Measurements from ENCODE around the gene MXRA8. TPM values are rescaled to one million over a fixed set of nuclear protein-coding genes. Genes with fewer than 3 reads are reported as not detected.

The MXRA8 gene
- total RNA-seq, 2 experiments from 2014 or later = 1.6 to 2.9 TPM

DNA sequence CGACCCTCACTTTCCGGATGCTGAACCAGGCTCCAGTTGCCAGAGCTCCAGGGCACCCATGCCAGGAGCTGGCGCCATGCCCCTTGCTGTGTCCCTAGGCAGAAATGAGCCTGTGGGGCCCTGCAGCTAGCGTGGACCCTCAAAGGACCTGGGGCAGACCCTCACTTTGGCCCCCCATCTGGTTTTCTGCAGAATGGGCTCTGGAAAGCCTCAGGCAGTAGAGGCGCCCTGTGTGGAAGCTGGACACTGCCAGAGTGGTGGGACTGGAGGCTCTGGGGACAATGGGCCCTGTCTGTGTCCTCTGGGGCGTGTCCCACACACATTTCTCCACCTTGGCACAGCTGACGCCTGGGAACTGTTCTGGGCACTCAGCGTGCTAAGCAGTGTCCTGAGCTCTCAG, 22.9 kb upstream of the MXRA8 start:
- Mint-ChIP-seq H3K27ac (no peak overlapping the region), H3K9me3 (no peaks in the 10 kb centered on the region), H3K27me3 (no peaks in the 10 kb centered on the region), H3K4me1 (ENCODE audit: low read depth) (no peaks in the 10 kb centered on the region), H3K4me3 (no peak overlapping the region), H3K36me3 (ENCODE audit: low read depth) (peaks cover 7% of the 10 kb centered on the region)
- H3K36me3 ChIP-seq (ENCODE audit: insufficient read depth, low read length) = peaks cover 12% of the 10 kb centered on the region
- TF ChIP-seq, protein P1, sequence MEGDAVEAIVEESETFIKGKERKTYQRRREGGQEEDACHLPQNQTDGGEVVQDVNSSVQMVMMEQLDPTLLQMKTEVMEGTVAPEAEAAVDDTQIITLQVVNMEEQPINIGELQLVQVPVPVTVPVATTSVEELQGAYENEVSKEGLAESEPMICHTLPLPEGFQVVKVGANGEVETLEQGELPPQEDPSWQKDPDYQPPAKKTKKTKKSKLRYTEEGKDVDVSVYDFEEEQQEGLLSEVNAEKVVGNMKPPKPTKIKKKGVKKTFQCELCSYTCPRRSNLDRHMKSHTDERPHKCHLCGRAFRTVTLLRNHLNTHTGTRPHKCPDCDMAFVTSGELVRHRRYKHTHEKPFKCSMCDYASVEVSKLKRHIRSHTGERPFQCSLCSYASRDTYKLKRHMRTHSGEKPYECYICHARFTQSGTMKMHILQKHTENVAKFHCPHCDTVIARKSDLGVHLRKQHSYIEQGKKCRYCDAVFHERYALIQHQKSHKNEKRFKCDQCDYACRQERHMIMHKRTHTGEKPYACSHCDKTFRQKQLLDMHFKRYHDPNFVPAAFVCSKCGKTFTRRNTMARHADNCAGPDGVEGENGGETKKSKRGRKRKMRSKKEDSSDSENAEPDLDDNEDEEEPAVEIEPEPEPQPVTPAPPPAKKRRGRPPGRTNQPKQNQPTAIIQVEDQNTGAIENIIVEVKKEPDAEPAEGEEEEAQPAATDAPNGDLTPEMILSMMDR (IDR thresholded peaks at IDR 0.05) = no peak
- peaks cover under 1% of the 10 kb centered on the region for H3K4me1 ChIP-seq (ENCODE audit: insufficient read depth, low read length)
- no peak overlapping the region for H3K27ac ChIP-seq (ENCODE audit: low read depth in 1 of 2, low read length in 2 of 2)
- no peak overlapping the region for H3K4me3 ChIP-seq (ENCODE audit: low read length)
- intact Hi-C loops (cut with DNase I, micrococcal nuclease) = no loop called here
- ATAC-seq (ENCODE audit: poor library complexity) (no peak), DNase-seq (no peak)
- ChIA-PET CTCF (no interaction called here), POLR2A (interaction anchor here (0.6 kb wide), 1 partner anchor 40 kb away, joined by 4 read pairs; the partner anchor contains the start of gene ANKRD65)
- H3K27me3 ChIP-seq (ENCODE audit: control insufficient read depth in 1 of 2, insufficient read depth in 2 of 2, low read length in 2 of 2) = no peaks in the 10 kb centered on the region
- H3K9me3 ChIP-seq (ENCODE audit: control insufficient read depth in 1 of 2, insufficient read depth in 1 of 2, low read length in 2 of 2) = no peaks in the 10 kb centered on the region

DNA sequence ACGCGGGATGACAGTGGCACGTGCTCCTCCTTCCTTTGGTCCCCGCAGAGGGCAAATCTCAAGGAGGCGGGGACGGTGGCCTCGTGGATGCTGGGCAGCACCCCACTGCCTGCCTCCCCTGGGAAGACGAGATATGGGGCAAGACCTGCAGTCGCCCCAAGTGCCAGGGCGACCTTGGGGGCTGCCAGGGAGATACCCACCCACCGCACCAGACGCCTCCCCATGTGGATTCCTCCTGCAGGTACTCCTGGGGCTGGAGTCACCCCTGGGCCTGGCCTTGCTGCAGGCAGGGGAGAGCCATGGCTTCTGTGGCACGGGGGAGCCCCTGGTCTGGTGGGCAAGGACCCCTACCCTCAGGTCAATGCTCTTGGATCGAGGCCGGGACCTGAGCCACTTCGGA, 22.5 kb upstream of the MXRA8 start:
- ChIA-PET CTCF (no interaction called here), POLR2A (interaction anchor here (0.6 kb wide), 1 partner anchor 40 kb away, joined by 4 read pairs; the partner anchor contains the start of gene ANKRD65)
- no peaks in the 10 kb centered on the region for H3K9me3 ChIP-seq (ENCODE audit: control insufficient read depth in 1 of 2, insufficient read depth in 1 of 2, low read length in 2 of 2)
- peaks cover 5% of the 10 kb centered on the region for H3K4me1 ChIP-seq (ENCODE audit: insufficient read depth, low read length)
- peaks cover 3% of the 10 kb centered on the region for H3K36me3 Mint-ChIP-seq (ENCODE audit: low read depth)
- ATAC-seq (ENCODE audit: poor library complexity) (no peak), DNase-seq (no peak)
- no peak overlapping the region for H3K27ac ChIP-seq (ENCODE audit: low read depth in 1 of 2, low read length in 2 of 2)
- no peaks in the 10 kb centered on the region for H3K4me1 Mint-ChIP-seq (ENCODE audit: low read depth)
- no peak overlapping the region for H3K27ac Mint-ChIP-seq
- TF ChIP-seq, protein P1 (IDR thresholded peaks at IDR 0.05) = no peak
- H3K9me3 Mint-ChIP-seq = no peaks in the 10 kb centered on the region
- no peaks in the 10 kb centered on the region for H3K27me3 ChIP-seq (ENCODE audit: control insufficient read depth in 1 of 2, insufficient read depth in 2 of 2, low read length in 2 of 2)
- no peak overlapping the region for H3K4me3 ChIP-seq (ENCODE audit: low read length)
- no peaks in the 10 kb centered on the region for H3K27me3 Mint-ChIP-seq
- no peak overlapping the region for H3K4me3 Mint-ChIP-seq
- intact Hi-C loops (cut with DNase I, micrococcal nuclease) = no loop called here
- peaks cover 8% of the 10 kb centered on the region for H3K36me3 ChIP-seq (ENCODE audit: insufficient read depth, low read length)

DNA sequence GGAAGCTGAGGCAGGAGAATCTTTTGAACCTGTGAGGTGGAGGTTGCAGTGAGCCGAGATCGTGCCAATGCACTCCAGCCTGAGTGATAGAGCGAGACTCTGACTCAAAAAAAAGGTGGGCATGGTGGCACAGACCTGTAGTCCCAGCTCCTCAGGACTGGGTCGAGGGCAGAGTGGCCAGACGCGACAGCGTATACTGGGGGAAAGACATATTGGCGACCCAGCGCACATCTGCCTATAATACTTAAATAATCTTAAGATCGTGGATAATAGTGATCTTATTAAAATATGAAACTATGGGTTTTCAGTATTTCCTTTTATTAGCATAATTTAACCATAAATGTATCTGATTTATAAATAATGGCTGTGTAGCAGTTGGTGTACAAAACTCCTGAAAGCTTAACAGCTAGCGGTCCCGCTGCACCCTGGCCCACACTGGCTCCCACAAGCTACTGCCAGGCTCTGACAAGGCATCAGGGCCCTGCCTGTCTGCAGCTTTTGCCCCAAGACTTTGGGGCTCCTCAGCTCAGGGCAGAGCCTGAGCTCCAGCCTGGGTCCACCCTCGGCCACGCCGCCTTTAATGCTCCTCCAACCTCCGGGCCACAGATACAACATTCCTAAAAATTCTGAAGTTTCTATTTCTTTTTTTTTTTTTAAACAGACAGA, 19.3 kb upstream of the MXRA8 start:
- intact Hi-C loops (cut with DNase I, micrococcal nuclease) = loop anchor here in 1 of 2 experiments (10.0 kb wide), 1 partner anchor 73 kb away; the partner anchor contains the start of genes ACAP3 and PUSL1

More for the DNA sequence above, 19.3 kb upstream of the MXRA8 start:
- peaks cover 8% of the 10 kb centered on the region for H3K36me3 ChIP-seq (ENCODE audit: insufficient read depth, low read length)
- Mint-ChIP-seq H3K9me3 (no peaks in the 10 kb centered on the region), H3K4me3 (no peak overlapping the region), H3K27me3 (no peaks in the 10 kb centered on the region), H3K27ac (no peak overlapping the region), H3K36me3 (ENCODE audit: low read depth) (peaks cover 10% of the 10 kb centered on the region), H3K4me1 (ENCODE audit: low read depth) (peaks cover 19% of the 10 kb centered on the region)
- CTCF ChIA-PET = no interaction called here
- DNase-seq (no peak), ATAC-seq (ENCODE audit: poor library complexity) (no peak)
- H3K27ac ChIP-seq (ENCODE audit: low read depth in 1 of 2, low read length in 2 of 2) = no peak overlapping the region
- POLR2A ChIA-PET = interaction anchor here (1.5 kb wide), 1 partner anchor 21 kb away, joined by 7 read pairs; the partner anchor contains the start of gene CCNL2
- TF ChIP-seq, protein P1 (IDR thresholded peaks at IDR 0.05) = no peak
- H3K9me3 ChIP-seq (ENCODE audit: control insufficient read depth in 1 of 2, insufficient read depth in 1 of 2, low read length in 2 of 2) = no peaks in the 10 kb centered on the region
- no peaks in the 10 kb centered on the region for H3K27me3 ChIP-seq (ENCODE audit: control insufficient read depth in 1 of 2, insufficient read depth in 2 of 2, low read length in 2 of 2)
- H3K4me1 ChIP-seq (ENCODE audit: insufficient read depth, low read length) = peaks cover 30% of the 10 kb centered on the region
- H3K4me3 ChIP-seq (ENCODE audit: low read length) = no peak overlapping the region
